ENCODE measurements around the gene FKBP5.

FKBP5 gene

GRCh38 chr6:35635601-35636597 lies 52.8 kb downstream of the FKBP5 start:
- Histone ChIP-seq H2AK5ac (ENCODE audit: low read depth, low read length) (no peak overlapping the region), H3K9ac (ENCODE audit: low read depth, low read length, poor library complexity) (no peak overlapping the region), H4K8ac (ENCODE audit: low read depth, low read length) (no peak overlapping the region), H3K18ac (ENCODE audit: low read length) (no peak overlapping the region), H3K14ac (ENCODE audit: low read length) (no peak overlapping the region), H3K4me2 (ENCODE audit: insufficient read depth, low read length, poor library complexity, severe bottlenecking) (no peak overlapping the region), H3K27me3 (ENCODE audit: control insufficient read depth in 3 of 3, insufficient read depth in 3 of 3, low read depth in 1 of 3, low read length in 3 of 3) (no peaks in the 10 kb centered on the region), H3K23ac (ENCODE audit: low read depth, low read length, poor library complexity) (no peak overlapping the region), H3K79me1 (ENCODE audit: low read depth, low read length) (no peaks in the 10 kb centered on the region), H2AFZ (ENCODE audit: low read length) (no peak overlapping the region), H3K27ac (replicated peaks; ENCODE audit: low read length) (no peak overlapping the region), H2BK12ac (ENCODE audit: low read length) (no peak overlapping the region), H4K91ac (ENCODE audit: low read depth, low read length, poor library complexity) (no peak overlapping the region), H3K4me1 (ENCODE audit: control insufficient read depth in 2 of 2, insufficient read depth in 1 of 2, low read depth in 1 of 2, low read length in 2 of 2) (peaks cover 0 to 2% of the 10 kb centered on the region in 2 donors), H3K36me3 (replicated peaks in 1 of 2; ENCODE audit: control insufficient read depth in 2 of 2, insufficient read depth in 2 of 2, low read length in 2 of 2) (peaks cover 7 to 95% of the 10 kb centered on the region in 2 donors), H2BK120ac (ENCODE audit: low read depth, low read length) (no peak overlapping the region), H3K4ac (ENCODE audit: low read length) (no peak overlapping the region), H3K4me3 (ENCODE audit: low read length in 2 of 2) (no peak overlapping the region), H2BK5ac (ENCODE audit: low read length) (no peak overlapping the region), H2BK15ac (ENCODE audit: low read length) (no peak overlapping the region), H3K9me3 (replicated peaks in 1 of 2; ENCODE audit: control insufficient read depth in 2 of 2, insufficient read depth in 1 of 2, low read depth in 1 of 2, low read length in 2 of 2) (no peaks in the 10 kb centered on the region)
- DNase-seq (ENCODE audit: low spot score), result no peak
- WGBS, 2 donors (ENCODE audit: extremely low coverage in 2 of 2, insufficient read length in 2 of 2, insufficient replicate concordance in 1 of 2), result no CpG with 5 or more reads among the region's 4 CpGs

- no peak for DNase-seq (ENCODE audit: low spot score)
- H4K8ac ChIP-seq (ENCODE audit: low read depth, low read length), result no peak overlapping the region
- H2BK5ac ChIP-seq (ENCODE audit: low read length), result no peak overlapping the region
- no peak overlapping the region for H3K14ac ChIP-seq (ENCODE audit: low read length)
- no peaks in the 10 kb centered on the region for H3K79me1 ChIP-seq (ENCODE audit: low read depth, low read length)
- no peak overlapping the region for H3K27ac ChIP-seq (replicated peaks; ENCODE audit: low read length)
- H2AFZ ChIP-seq (ENCODE audit: low read length), result no peak overlapping the region
- H3K4ac ChIP-seq (ENCODE audit: low read length), result no peak overlapping the region
- no peak overlapping the region for H4K91ac ChIP-seq (ENCODE audit: low read depth, low read length, poor library complexity)
- no peak overlapping the region for H2AK5ac ChIP-seq (ENCODE audit: low read depth, low read length)
- peaks cover 2 to 95% of the 10 kb centered on the region in 2 donors for H3K36me3 ChIP-seq (replicated peaks in 1 of 2; ENCODE audit: control insufficient read depth in 2 of 2, insufficient read depth in 2 of 2, low read length in 2 of 2)
- WGBS, 2 donors (ENCODE audit: extremely low coverage in 2 of 2, insufficient read length in 2 of 2, insufficient replicate concordance in 1 of 2), result no CpG with 5 or more reads among the region's 2 CpGs
- no peak overlapping the region for H2BK12ac ChIP-seq (ENCODE audit: low read length)
- peaks cover 0 to 2% of the 10 kb centered on the region in 2 donors for H3K4me1 ChIP-seq (ENCODE audit: control insufficient read depth in 2 of 2, insufficient read depth in 1 of 2, low read depth in 1 of 2, low read length in 2 of 2)
- no peak overlapping the region for H3K4me3 ChIP-seq (ENCODE audit: low read length in 2 of 2)
- no peaks in the 10 kb centered on the region for H3K27me3 ChIP-seq (ENCODE audit: control insufficient read depth in 3 of 3, insufficient read depth in 3 of 3, low read depth in 1 of 3, low read length in 3 of 3)
- no peaks in the 10 kb centered on the region for H3K9me3 ChIP-seq (replicated peaks in 1 of 2; ENCODE audit: control insufficient read depth in 2 of 2, insufficient read depth in 1 of 2, low read depth in 1 of 2, low read length in 2 of 2)
- no peak overlapping the region for H3K9ac ChIP-seq (ENCODE audit: low read depth, low read length, poor library complexity)
- no peak overlapping the region for H2BK15ac ChIP-seq (ENCODE audit: low read length)
- no peak overlapping the region for H2BK120ac ChIP-seq (ENCODE audit: low read depth, low read length)
- H3K18ac ChIP-seq (ENCODE audit: low read length), result no peak overlapping the region
- no peak overlapping the region for H3K23ac ChIP-seq (ENCODE audit: low read depth, low read length, poor library complexity)
- no peak overlapping the region for H3K4me2 ChIP-seq (ENCODE audit: insufficient read depth, low read length, poor library complexity, severe bottlenecking)
These were observed 54.4 kb downstream of the FKBP5 start for GRCh38 chr6:35634316-35634715.

- H3K27ac ChIP-seq (replicated peaks; ENCODE audit: low read length), result no peak overlapping the region
- H2BK5ac ChIP-seq (ENCODE audit: low read length), result no peak overlapping the region
- H4K8ac ChIP-seq (ENCODE audit: low read depth, low read length), result no peak overlapping the region
- H2BK15ac ChIP-seq (ENCODE audit: low read length), result no peak overlapping the region
- no peaks in the 10 kb centered on the region for H3K79me1 ChIP-seq (ENCODE audit: low read depth, low read length)
- H3K9me3 ChIP-seq (replicated peaks in 1 of 2; ENCODE audit: control insufficient read depth in 2 of 2, insufficient read depth in 1 of 2, low read depth in 1 of 2, low read length in 2 of 2), result no peaks in the 10 kb centered on the region
- H3K18ac ChIP-seq (ENCODE audit: low read length), result no peak overlapping the region
- peaks cover 2 to 94% of the 10 kb centered on the region in 2 donors for H3K36me3 ChIP-seq (replicated peaks in 1 of 2; ENCODE audit: control insufficient read depth in 2 of 2, insufficient read depth in 2 of 2, low read length in 2 of 2)
- no peak overlapping the region for H2BK12ac ChIP-seq (ENCODE audit: low read length)
- no peak overlapping the region for H2AK5ac ChIP-seq (ENCODE audit: low read depth, low read length)
- no peak overlapping the region for H3K9ac ChIP-seq (ENCODE audit: low read depth, low read length, poor library complexity)
- H3K14ac ChIP-seq (ENCODE audit: low read length), result no peak overlapping the region
- H2BK120ac ChIP-seq (ENCODE audit: low read depth, low read length), result no peak overlapping the region
- peaks cover 0 to 2% of the 10 kb centered on the region in 2 donors for H3K4me1 ChIP-seq (ENCODE audit: control insufficient read depth in 2 of 2, insufficient read depth in 1 of 2, low read depth in 1 of 2, low read length in 2 of 2)
- no peaks in the 10 kb centered on the region for H3K27me3 ChIP-seq (ENCODE audit: control insufficient read depth in 3 of 3, insufficient read depth in 3 of 3, low read depth in 1 of 3, low read length in 3 of 3)
- H3K23ac ChIP-seq (ENCODE audit: low read depth, low read length, poor library complexity), result no peak overlapping the region
- no peak overlapping the region for H3K4ac ChIP-seq (ENCODE audit: low read length)
- H3K4me3 ChIP-seq (ENCODE audit: low read length in 2 of 2), result no peak overlapping the region
- H3K4me2 ChIP-seq (ENCODE audit: insufficient read depth, low read length, poor library complexity, severe bottlenecking), result no peak overlapping the region
- H2AFZ ChIP-seq (ENCODE audit: low read length), result no peak overlapping the region
- H4K91ac ChIP-seq (ENCODE audit: low read depth, low read length, poor library complexity), result no peak overlapping the region
- WGBS, 2 donors (ENCODE audit: extremely low coverage in 2 of 2, insufficient read length in 2 of 2, insufficient replicate concordance in 1 of 2), result no CpG with 5 or more reads among the region's 4 CpGs
- no peak for DNase-seq (ENCODE audit: low spot score)
These were observed 55.1 kb downstream of the FKBP5 start for GRCh38 chr6:35633579-35634089.

GRCh38 chr6:35629876-35630378 lies 58.8 kb downstream of the FKBP5 start:
- H3K36me3 ChIP-seq (replicated peaks in 1 of 2; ENCODE audit: control insufficient read depth in 2 of 2, insufficient read depth in 2 of 2, low read length in 2 of 2), result peaks cover 0 to 84% of the 10 kb centered on the region in 2 donors
- H3K4me2 ChIP-seq (ENCODE audit: insufficient read depth, low read length, poor library complexity, severe bottlenecking), result no peak overlapping the region
- H4K8ac ChIP-seq (ENCODE audit: low read depth, low read length), result no peak overlapping the region

More at GRCh38 chr6:35629876-35630378, 58.8 kb downstream of the FKBP5 start:
- Histone ChIP-seq H3K23ac (ENCODE audit: low read depth, low read length, poor library complexity) (no peak overlapping the region), H3K9ac (ENCODE audit: low read depth, low read length, poor library complexity) (no peak overlapping the region), H2BK5ac (ENCODE audit: low read length) (no peak overlapping the region), H2BK12ac (ENCODE audit: low read length) (no peak overlapping the region), H3K9me3 (replicated peaks in 1 of 2; ENCODE audit: control insufficient read depth in 2 of 2, insufficient read depth in 1 of 2, low read depth in 1 of 2, low read length in 2 of 2) (no peaks in the 10 kb centered on the region), H2BK15ac (ENCODE audit: low read length) (no peak overlapping the region), H3K27ac (replicated peaks; ENCODE audit: low read length) (no peak overlapping the region), H4K91ac (ENCODE audit: low read depth, low read length, poor library complexity) (no peak overlapping the region), H3K4ac (ENCODE audit: low read length) (no peak overlapping the region), H3K18ac (ENCODE audit: low read length) (no peak overlapping the region), H2BK120ac (ENCODE audit: low read depth, low read length) (no peak overlapping the region), H3K14ac (ENCODE audit: low read length) (no peak overlapping the region), H3K79me1 (ENCODE audit: low read depth, low read length) (no peaks in the 10 kb centered on the region), H2AFZ (ENCODE audit: low read length) (no peak overlapping the region), H3K4me3 (ENCODE audit: low read length in 2 of 2) (no peak overlapping the region), H3K27me3 (ENCODE audit: control insufficient read depth in 3 of 3, insufficient read depth in 3 of 3, low read depth in 1 of 3, low read length in 3 of 3) (no peaks in the 10 kb centered on the region), H3K4me1 (ENCODE audit: control insufficient read depth in 2 of 2, insufficient read depth in 1 of 2, low read depth in 1 of 2, low read length in 2 of 2) (peaks cover 0 to 2% of the 10 kb centered on the region in 2 donors), H2AK5ac (ENCODE audit: low read depth, low read length) (no peak overlapping the region)
- no CpG with 5 or more reads among the region's 7 CpGs for WGBS, 2 donors (ENCODE audit: extremely low coverage in 2 of 2, insufficient read length in 2 of 2, insufficient replicate concordance in 1 of 2)
- DNase-seq (ENCODE audit: low spot score), result no peak

Data from neuronal stem cell (in vitro differentiated cells).